Fibroblast of skin of scalp (primary cell): ENCODE measurements around the gene GKN1.

Experiments used
- DNase-seq: peaks from one replicate; pipeline ENCODE4 v3.0.0-alpha.2; 2013

GKN1 gene

DNA sequence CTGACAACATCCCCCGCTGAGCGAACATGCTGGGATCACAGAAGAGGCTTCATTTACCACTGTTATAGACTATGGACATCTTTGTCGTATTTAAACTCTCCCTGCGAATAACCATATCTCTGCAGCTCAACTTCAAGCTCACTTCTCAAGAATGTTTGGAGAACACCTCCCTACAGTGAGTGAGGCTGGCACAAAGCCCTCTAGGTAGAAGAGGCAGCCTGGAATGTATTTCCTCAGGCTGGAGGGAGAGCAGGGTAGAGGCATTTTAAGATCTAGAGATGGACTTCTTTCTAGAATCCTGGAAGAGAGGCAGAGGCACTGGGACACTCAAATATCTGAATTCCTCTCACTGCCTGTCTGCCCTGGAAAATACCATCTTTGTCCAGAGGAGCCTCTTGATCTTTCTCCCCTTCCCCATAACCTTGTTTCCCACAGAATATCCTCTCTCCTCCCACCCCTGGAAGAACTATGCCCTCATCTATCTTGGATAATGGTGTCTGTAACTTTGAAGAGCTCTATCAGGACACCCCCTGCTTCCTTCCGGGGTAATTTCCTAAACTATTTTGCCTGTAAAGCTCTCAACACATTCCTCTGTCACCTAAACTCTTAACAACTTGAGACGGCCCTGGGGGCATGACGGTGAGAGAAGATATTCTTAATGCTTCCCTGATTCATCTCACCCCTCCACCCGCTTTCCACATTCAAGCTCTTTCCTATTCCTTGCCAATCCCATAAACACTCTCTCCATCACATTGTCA, 36.2 kb downstream of the GKN1 start:
- DNase-seq, result no peak

DNA sequence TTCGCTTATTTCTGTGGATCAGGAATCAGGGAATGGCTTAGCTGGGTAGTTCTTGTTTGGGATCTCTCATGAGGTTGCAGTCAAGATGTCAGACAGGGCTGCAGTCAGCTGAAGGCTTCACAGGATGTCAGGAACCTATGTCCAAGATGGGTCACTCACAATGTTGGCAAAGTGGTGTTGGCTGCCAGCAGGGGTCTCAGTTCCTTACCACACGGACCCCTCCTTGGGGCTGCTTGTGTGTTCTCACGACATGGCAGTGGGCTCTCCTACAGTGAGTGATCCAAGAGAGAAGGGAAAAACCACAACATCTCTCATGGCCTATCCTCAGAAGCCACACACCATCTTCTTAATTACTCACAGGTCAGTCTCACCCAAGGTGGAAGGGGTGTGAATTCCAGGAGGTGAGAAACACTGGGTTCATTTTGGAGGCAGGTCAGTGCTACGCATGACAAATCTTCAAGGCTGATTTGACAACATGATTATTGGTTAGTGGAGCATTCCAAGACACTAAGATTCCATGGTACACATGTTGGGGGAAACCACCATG, 37.2 kb downstream of the GKN1 start:
- DNase-seq, result no peak

DNA sequence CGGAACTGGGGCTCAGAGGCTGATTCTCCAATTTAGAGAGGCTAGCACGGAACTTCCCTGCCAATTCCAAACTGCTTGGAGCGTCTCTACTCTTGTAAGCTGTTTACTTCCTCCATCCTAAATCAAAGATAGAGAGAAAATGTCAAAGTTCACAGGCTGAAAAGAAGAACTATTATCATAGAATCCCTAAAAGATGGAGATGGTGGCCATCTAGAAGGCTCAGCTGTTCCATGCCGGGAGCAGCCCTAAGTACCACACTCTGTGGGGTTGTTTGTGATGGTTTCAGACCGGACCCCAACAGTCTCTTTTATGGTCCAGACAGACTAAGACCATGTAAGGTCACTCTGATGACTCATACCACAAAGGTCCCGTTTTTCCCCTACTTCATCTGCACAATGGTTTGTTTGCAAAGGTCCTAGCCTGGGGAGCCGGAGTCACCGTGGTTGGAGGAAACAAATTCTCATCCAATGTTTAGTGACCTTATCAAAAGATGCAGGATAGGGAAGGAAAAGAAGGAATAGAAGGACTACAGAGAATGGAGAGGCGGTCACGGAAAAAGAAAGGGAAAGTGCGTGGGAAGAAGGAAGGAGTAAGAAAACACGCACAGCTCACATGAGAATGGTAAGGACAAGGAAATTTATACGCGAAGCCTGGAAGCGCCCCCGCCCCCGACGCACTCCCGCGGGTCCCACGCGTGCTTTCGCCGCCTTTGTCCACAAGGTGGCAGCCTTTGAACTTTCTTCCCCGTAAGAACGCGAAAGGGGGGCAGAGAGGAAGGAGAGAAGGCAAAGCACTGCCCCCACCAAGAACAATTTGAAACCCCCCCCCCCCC, 38.1 kb downstream of the GKN1 start:
- peak; percentile 79 for DNase-seq

DNA sequence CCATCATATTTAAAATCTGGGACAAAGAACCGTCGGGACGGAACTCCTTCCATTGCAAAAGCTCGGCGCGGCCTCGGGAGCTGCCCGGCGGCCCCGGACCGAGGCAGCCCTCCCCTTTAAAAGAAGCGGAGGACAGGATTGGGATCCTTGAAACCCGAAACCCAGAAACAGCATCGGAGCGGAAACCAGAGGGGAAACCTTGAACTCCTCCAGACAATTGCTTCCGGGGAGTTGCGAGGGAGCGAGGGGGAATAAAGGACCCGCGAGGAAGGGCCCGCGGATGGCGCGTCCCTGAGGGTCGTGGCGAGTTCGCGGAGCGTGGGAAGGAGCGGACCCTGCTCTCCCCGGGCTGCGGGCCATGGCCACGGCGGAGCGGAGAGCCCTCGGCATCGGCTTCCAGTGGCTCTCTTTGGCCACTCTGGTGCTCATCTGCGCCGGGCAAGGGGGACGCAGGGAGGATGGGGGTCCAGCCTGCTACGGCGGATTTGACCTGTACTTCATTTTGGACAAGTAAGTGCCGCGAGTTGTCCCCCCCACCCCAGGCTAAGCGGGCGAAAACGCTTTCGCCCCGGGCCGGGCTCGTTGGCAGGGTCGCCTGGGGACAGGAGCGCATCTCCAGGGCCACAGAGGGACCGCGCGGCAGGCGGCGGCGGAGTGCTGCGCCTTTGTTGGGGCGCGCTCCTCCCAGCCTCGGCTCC, 38.9 kb downstream of the GKN1 start, which contains the start of gene ANTXR1:
ANTXR1 (plus strand) TSS at position 38 of the 698 bp plus-strand sequence; CDS start at position 359, 321 bp downstream.
- peak; percentile 84 for DNase-seq

DNA sequence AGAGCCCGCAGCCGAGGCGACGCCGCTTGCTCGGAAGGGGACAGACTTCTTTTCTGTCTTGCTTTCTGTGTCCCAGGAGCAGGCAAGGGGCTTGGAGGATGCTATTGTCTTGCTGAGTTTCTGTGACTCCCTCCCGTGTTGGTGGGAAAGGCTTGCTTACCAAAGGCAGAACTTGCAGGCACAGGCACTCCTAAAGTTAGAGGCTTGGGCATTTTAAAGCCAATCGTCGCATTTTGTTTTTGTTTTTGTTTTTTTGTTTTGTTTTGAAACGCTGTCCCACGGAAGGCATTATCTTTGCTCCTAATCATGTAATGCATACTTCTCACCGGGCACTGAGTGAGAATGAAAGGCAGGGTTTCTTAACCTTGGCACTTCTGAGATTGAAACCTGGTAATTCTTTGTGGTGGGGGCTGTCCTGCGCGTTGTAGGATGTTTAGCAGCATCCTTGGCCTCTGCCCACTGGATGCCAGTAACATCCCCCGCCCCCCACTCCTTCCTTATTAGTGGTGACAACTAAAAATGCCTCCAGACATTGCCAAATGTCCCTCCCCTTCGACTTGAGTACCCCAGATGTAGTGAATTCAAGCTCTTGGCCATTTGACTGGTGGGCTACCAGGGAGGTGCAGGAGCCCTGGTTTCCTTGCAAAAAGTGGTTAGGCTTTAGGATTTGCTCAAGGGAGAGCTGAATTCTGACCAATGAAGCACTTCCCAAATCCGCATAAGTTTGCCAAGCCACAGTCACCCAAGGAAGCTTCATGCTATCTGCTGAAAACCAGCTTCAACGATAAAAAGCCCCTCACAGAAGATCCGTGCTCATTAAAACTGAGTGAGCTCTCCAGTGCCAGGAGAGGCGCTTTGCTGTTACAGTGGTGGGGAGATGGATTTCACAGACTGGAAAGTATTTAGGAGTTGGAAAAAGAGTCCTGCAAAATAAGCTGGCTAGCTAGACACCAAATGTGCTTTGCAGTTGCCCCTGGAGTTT, 39.7 kb downstream of the GKN1 start:
- peak; percentile 50 for DNase-seq

DNA sequence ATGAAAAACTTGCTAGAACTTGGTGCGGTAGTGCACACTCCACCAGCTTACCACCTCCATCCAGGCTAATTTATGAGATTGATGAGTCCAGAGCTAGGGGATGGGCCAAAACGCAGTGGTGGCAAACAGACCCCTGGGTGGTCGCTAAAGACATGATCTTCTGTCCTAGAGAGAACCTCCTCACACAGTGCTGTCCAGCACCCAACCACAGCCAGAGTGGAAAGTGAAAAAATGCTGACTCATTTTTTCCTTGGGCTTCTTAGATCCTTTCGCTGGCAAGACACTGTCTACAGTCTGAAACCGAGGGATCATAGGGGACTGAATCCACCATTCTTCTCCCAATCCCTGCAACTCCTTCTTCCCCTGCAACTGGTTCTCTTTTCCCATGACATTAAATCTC, 42.6 kb downstream of the GKN1 start:
- peak; percentile 76 for DNase-seq

DNA sequence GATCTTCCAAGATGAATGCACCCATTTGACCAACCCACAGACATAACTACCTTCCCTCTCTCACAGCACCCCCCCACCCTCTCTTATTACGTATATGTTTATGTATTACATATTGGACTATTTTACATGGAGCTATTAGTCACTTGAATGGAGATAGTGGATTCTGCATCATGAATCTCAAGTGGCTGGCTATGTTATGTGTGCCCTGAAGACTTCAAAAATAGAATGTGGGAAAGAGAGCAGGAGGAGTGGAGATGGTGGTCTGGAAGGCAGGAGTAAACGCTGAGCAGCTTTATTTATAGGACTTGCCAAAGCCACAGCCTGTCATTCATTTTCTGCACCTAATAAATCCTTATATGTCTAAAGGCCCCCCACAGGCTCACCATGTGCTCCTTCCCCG, 43.4 kb downstream of the GKN1 start:
- DNase-seq, result no peak

DNA sequence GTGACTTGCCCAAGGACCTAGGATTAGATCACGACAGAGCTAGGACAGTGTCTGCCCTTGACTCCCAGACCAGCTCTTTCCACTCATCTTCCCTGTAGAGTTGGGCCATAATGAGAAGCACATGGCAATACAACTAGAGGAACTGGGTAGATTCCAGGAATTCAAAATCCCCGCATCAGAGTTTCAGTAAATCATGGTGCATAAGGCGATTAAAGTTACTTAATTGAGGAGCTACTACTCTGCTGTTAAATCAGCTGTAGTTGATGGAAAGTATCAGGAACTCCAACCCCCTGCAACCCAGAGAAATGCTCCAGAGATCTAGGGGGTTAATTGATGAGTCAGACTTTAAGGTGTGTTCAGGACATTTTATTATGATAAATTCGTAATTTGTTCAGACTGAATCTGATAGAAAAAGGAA, 44.3 kb downstream of the GKN1 start:
- DNase-seq, result peak; percentile 45

DNA sequence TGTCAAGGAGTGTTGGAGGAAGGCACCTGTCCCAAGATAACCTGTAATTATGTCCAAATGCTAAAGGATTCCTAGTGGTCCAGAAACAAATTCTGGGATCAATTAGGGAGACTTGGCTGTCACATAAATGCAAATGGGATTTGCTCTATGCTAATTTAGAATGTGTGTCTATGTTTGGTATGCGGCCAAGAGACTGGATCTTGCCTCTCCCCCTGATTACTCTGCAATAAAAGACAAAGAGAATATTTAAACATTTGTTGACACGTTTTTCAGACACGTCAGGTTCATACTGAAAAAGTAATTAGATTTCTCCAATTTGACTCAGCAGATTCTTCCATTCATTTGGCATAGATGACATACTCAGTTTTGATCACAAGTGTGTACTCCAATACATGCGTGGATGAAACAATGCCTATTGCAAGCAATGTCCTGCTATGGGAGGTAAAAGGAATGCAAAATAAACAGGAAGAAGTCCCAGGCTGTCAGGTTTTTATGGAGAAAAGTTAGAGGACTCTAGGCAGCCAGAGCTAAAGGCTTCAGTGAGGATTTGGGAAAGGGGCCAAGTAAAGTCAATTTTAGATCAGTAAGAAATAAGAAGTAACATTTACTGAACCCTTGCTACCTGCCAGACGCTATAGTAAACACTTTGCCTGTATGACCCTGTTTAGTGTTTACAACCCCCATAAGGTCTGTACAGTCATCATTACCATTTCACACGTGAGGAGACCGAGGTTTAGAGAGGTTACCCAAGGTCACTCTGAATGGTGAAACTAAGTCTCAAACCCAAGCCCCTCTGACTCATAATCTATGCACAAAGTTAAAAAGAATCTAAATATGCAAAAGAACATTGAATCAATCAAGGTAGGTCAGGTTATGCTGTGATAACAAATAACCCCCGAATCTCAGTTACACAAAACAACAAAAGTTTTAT, 46.3 kb downstream of the GKN1 start:
- DNase-seq, result no peak

DNA sequence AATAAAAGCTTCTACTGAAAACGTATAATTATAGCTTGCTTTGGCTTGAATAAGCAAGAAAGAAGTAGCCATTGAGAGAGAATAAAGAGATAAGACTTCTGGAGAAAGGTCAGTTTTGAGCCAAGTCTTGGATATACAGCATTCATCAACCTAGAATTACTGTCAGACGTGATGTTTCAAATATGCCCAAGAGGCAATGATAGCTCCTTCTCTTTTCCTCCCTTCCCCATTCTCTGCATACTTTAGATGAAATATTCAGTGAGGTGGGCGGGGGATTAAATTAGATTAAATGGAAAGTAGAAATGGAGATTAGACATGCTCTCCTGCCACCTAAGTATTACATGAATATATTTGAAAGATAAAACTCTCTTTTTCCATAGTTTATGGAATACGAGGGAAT, 47.3 kb downstream of the GKN1 start:
- no peak for DNase-seq

DNA sequence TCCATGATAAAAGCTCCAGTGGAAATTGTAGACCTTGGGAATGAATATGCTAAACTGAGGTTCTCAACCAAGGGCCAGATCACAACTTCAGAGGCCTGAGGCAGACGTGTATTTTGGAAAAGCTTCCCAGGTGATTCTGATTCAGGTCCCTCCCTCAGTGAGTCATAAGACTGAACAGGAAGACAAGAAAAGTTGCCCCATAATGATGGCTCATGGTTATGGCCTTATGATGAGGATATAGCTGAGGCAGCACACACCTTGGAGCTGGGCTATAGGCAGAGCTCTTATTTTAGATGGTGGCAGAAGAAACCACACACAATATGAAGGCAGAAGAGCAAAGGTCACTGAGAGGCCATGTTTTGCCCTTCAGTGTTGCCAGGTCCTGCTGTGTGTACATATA, 48.1 kb downstream of the GKN1 start:
- no peak for DNase-seq

DNA sequence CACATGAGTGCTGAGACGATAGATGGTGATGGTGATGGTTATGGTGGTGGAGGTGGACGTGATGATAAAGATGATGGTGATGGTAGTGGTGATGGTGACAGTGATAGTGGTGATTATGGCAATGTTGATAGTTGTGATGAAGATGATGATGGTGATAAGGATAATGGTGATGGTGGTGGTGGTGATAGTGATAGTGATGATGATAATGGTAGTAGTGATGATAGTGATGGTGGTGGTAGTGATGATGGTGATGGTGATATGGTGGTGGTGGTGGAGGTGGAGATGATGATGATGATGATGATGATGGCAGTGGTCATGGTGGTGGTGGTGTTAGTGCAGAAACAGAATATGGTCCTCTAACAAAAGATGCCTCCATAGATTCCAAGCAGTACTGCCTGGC, 48.8 kb downstream of the GKN1 start:
- DNase-seq, result no peak

DNA sequence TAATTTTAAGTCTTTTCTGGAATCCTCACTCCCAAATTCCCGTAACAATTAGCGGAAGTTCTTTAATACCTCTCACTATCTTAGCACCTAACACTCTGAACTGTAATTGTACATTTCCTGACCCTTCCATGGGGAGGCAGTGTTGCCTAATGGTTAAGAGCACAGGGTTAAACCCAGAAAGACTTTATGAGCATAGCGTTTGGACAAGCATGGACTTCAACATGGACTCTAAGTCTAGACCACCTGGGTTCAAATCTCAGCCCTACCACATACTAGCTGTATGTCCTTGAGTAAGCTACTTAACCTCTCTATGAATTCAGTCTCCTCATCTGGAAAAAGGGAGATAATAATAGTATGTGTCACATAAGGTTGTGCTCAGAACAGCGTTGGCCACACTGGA, 51.6 kb downstream of the GKN1 start:
- no peak for DNase-seq

DNA sequence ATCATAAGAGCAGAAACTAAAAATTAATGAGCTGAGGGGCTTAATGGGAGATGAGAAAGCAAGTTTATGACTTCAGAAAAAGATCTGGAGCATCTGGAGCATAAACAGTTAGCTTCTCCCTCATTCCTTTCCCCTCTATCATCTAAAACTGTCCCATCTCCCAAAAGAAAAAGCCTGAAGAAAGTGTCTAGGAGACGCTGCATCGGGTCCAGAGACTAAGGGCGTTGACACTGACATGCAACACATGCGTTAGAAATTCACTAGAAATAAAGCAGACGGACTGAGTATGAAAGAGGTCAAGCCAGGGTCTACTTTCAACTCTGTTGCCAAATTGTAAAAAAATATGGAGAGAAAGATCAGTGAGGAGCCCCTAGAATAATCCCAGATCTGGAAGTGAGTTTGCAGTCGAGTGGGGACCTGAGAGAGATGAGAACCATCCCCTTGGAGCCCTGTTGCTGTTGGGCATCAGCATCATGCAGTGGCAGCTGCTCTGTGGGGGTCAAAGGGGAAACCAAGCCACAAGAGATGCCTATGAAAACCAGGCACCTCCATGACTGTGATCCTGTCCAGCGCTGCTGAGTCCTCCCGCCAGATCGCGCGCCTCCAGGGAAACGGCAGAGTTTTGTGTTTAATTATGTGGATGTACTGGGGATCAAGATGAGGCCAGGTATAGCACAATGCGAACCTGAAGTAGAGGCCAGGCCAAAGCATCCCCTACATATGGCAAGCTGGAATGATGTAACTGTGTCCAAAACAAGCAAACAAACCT, 52.4 kb downstream of the GKN1 start:
- no peak for DNase-seq
